ENCODE measurements around the gene ROS1. TPM values are rescaled to one million over a fixed set of nuclear protein-coding genes. Genes with fewer than 3 reads are reported as not detected.

Gene ROS1
- total and polyA plus RNA-seq, 10 donors, result 0.12 TPM; not detected in 9

DNA sequence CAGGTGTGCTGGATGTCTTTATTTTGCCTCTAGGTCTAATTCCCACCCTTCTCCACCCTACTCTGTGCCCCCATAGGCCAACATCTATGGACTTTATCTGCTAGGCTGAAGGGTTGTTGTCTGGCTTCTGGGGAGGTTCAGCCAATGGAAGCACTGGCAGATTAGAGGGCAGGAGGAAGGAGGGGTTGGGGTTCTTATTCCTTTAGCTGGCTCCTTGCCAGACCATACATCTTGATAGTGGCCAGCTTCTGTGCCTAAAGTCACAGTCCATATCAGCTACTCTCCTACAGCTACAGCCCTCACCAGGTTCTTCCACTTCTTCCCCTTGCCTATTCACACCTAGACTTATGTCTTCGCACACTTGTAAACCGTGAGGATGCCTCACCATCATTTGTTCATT, 41.1 kb downstream of the ROS1 start:
- Histone ChIP-seq H3K4me3 (no peak overlapping the region), H3K36me3 (no peaks in the 10 kb centered on the region), H3K4me1 (no peaks in the 10 kb centered on the region), H3K9me3 (peaks cover 0 to 9% (median 0%) of the 10 kb centered on the region in 8 donors), H3K27ac (no peak overlapping the region), H3K27me3 (replicated peaks in 1 of 7) (peaks cover 0 to 5% (median 0%) of the 10 kb centered on the region in 7 donors)
- 85 to 94% (median 90%) methylated on average over 2 of the region's 2 CpGs for WGBS, 5 donors
- intact Hi-C loops (cut with DNase I; ENCODE audit: low total_unique reads), result no loop called here
- TF ChIP-seq POLR2AphosphoS5 (IDR thresholded peaks at IDR 0.05), result no peak
- DNase-seq, result no peak

DNA sequence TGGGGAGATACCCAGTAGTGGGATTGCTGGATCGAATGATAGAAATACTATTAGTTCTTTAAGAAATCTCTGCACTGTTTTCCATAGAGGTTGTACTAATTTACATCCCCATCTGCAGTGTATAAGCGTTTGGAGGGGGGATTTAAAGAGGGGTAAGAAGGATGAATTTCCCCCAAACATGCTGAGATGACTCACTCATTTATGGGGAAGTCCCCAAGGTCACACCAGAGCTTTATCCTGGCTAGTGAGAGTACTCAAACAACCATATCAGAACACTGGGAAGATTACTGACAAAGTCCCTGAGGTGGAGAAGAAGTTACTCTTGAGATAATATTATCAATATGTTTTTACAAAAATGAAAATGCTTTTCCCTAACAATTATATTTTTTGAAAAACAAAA, 44.0 kb downstream of the ROS1 start:
- intact Hi-C loops (cut with DNase I; ENCODE audit: low total_unique reads), result no loop called here
- Histone ChIP-seq H3K4me3 (no peak overlapping the region), H3K36me3 (no peaks in the 10 kb centered on the region), H3K9me3 (peaks cover 0 to 9% (median 0%) of the 10 kb centered on the region in 8 donors), H3K4me1 (no peaks in the 10 kb centered on the region), H3K27me3 (replicated peaks in 1 of 7) (peaks cover 0 to 5% (median 0%) of the 10 kb centered on the region in 7 donors), H3K27ac (no peak overlapping the region)
- 51 to 63% (median 54%) methylated on average over 2 of the region's 2 CpGs for WGBS, 5 donors
- DNase-seq, result no peak
- TF ChIP-seq POLR2A (IDR thresholded peaks at IDR 0.05) (no peak), POLR2AphosphoS5 (IDR thresholded peaks at IDR 0.05) (no peak), CTCF (IDR thresholded peaks at IDR 0.05 in 8 of 11, conservative IDR thresholded peaks at IDR 0.05 in 3 of 11) (no peak)

DNA sequence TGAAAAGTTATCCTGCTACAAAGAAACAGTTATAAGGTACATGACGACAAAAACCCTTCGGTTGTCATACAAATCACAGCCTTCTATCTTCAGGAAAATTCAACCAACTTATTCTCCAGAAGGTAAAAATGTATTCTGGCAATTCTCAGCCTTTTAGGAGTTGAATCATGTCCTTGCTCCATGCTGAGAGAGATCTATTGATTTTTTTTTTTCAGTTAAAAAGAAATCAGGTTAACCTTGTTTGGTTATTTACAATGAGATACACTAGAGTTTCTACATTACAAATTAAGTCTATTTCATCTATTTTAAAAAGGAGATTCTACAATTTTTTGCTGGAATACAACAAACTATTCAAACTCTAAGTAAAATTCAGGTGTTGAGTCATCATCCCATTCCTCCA, 45.4 kb downstream of the ROS1 start:
- no peaks in the 10 kb centered on the region for H3K36me3 ChIP-seq
- WGBS, 5 donors, result 88 to 96% (median 90%) methylated on average over 2 of the region's 2 CpGs

GRCh38 chr6:117375446-117375845, 50.3 kb downstream of the ROS1 start:
- Histone ChIP-seq H3K36me3 (no peaks in the 10 kb centered on the region), H3K27ac (no peak overlapping the region), H3K4me1 (no peaks in the 10 kb centered on the region), H3K9me3 (peaks cover 0 to 22% (median 4%) of the 10 kb centered on the region in 8 donors), H3K27me3 (replicated peaks in 1 of 7) (peaks cover 0 to 9% (median 0%) of the 10 kb centered on the region in 7 donors), H3K4me3 (no peak overlapping the region)
- intact Hi-C loops (cut with DNase I; ENCODE audit: low total_unique reads), result no loop called here
- TF ChIP-seq CTCF (IDR thresholded peaks at IDR 0.05 in 8 of 11, conservative IDR thresholded peaks at IDR 0.05 in 3 of 11) (no peak), POLR2A (IDR thresholded peaks at IDR 0.05) (no peak), POLR2AphosphoS5 (IDR thresholded peaks at IDR 0.05) (no peak)
- no peak for DNase-seq

More for the DNA sequence above, 45.4 kb downstream of the ROS1 start:
- intact Hi-C loops (cut with DNase I; ENCODE audit: low total_unique reads), result no loop called here
- Histone ChIP-seq H3K9me3 (peaks cover 0 to 13% (median under 1%) of the 10 kb centered on the region in 8 donors), H3K4me1 (no peaks in the 10 kb centered on the region), H3K27me3 (replicated peaks in 1 of 7) (peaks cover 0 to 4% (median 0%) of the 10 kb centered on the region in 7 donors), H3K27ac (no peak overlapping the region), H3K4me3 (no peak overlapping the region)
- DNase-seq, result no peak
- no peak for TF ChIP-seq POLR2AphosphoS5 (IDR thresholded peaks at IDR 0.05)
- TF ChIP-seq CTCF (IDR thresholded peaks at IDR 0.05 in 8 of 11, conservative IDR thresholded peaks at IDR 0.05 in 3 of 11), result no peak
- TF ChIP-seq POLR2A (IDR thresholded peaks at IDR 0.05), result no peak
